ENCODE measurements around the gene FAM83B.

The FAM83B gene

DNA sequence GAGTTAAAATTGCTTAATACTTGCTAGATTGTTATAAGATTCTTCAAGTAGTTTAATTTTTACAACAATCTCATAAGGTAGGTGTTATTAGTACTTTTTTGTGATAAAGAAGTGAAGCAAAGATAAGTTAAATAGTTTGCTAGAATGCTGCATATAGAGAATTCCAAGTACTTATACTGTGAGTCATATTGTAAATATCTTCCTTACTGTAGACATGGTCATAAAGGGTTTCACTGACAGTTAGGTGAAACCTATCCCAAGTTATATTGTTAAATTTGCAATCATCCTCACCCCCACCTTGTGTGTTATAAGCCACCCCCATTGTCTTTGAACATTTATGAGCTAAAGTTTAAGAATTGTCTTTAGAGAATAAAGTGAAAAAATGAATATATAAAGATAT lies 142.0 kb downstream of the FAM83B start:
- no peak for FAIRE-seq
- no peak for DNase-seq (ENCODE audit: insufficient read length, low spot score)
- no peak for TF ChIP-seq POU2F2 (IDR thresholded peaks at IDR 0.05; ENCODE audit: low read depth, low read length)
- no peak for TF ChIP-seq POLR2AphosphoS5 (IDR thresholded peaks at IDR 0.05; ENCODE audit: low read depth, low read length)
- TF ChIP-seq TAF1 (IDR thresholded peaks at IDR 0.05; ENCODE audit: low read depth, low read length): no peak
- no peak for TF ChIP-seq PAX5 (IDR thresholded peaks at IDR 0.05; ENCODE audit: insufficient read depth, low read length, severe bottlenecking)
- no peak for TF ChIP-seq SPI1 (IDR thresholded peaks at IDR 0.05; ENCODE audit: low read depth, low read length)
- TF ChIP-seq POLR2A (IDR thresholded peaks at IDR 0.05; ENCODE audit: low read depth, low read length): no peak

DNA sequence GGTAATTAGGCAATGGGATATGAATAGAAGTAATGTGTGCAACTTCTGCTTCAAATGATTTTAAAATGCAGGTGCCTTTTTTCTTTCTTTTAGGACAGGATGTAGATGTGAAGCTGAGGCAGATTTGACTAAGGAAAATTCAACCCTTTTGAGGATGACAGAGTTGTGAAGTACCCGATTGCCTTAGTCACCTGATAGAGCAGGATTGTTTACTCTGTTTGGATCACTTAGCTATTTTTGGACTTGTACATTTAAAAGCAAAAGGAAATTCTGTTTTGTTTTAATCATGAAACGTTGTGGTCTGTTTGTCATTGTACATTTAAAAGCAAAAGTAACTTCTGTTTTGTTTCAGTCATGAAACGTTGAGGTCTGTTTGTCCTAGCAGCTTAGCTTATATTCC lies 143.4 kb downstream of the FAM83B start:
- no peak for FAIRE-seq

More for the DNA sequence above, 143.4 kb downstream of the FAM83B start:
- no peak for DNase-seq (ENCODE audit: insufficient read length, low spot score)
- TF ChIP-seq POU2F2 (IDR thresholded peaks at IDR 0.05; ENCODE audit: low read depth, low read length) (no peak), POLR2AphosphoS5 (IDR thresholded peaks at IDR 0.05; ENCODE audit: low read depth, low read length) (no peak), SPI1 (IDR thresholded peaks at IDR 0.05; ENCODE audit: low read depth, low read length) (no peak), PAX5 (IDR thresholded peaks at IDR 0.05; ENCODE audit: insufficient read depth, low read length, severe bottlenecking) (no peak), TAF1 (IDR thresholded peaks at IDR 0.05; ENCODE audit: low read depth, low read length) (no peak), POLR2A (IDR thresholded peaks at IDR 0.05; ENCODE audit: low read depth, low read length) (no peak)

All from GM12891 (cell line).